Chondrocyte (in vitro differentiated cells): ENCODE data around the gene ATG4A. TPM values are rescaled to one million over a fixed set of nuclear protein-coding genes. Genes with fewer than 3 reads are reported as not detected.
A peak's percentile ranks its signal among the peaks of the same experiment; 100 is the strongest.

Experiments
- DNase-seq: peaks from one replicate; pipeline ENCODE4 v3.0.0; 2021; ENCODE audit warnings: mixed read lengths, low spot score
- H3K27ac Mint-ChIP-seq: one replicate; pipeline ENCODE4 v1.8.0; 2021; ENCODE audit warnings: mild to moderate bottlenecking, moderate library complexity, mixed read lengths; ENCODE audit not compliant: unreplicated experiment
- H3K27me3 Mint-ChIP-seq: 2 replicates; pipeline ENCODE4 v1.8.0; 2021; ENCODE audit warnings: low read depth, mixed read lengths
- H3K36me3 Mint-ChIP-seq: 2 replicates; pipeline ENCODE4 v1.8.0; 2021; ENCODE audit warnings: low read depth, mixed read lengths
- H3K4me1 Mint-ChIP-seq: 2 replicates; pipeline ENCODE4 v1.8.0; 2021; ENCODE audit warnings: low read depth, mild to moderate bottlenecking, mixed read lengths
- H3K4me3 Mint-ChIP-seq: one replicate; pipeline ENCODE4 v1.8.0; 2021; ENCODE audit warnings: mild to moderate bottlenecking, moderate library complexity, mixed read lengths; ENCODE audit not compliant: unreplicated experiment
- H3K9me3 Mint-ChIP-seq: 2 replicates; pipeline ENCODE4 v1.8.0; 2021; ENCODE audit warnings: low read depth, mixed read lengths
- CTCF ChIP-seq: fragments of 200-600 bp; sonication (generic); IDR thresholded peaks from 2 replicates; pipeline ENCODE4 v1.5.0; 2021; ENCODE audit warnings: antibody characterized with exemption, mild to moderate bottlenecking, moderate library complexity
- total RNA-seq: library from RNA; stranded (reverse); gene quantifications from 3 replicates; pipeline ENCODE4 v1.2.1, GENCODE V29; 2021

The ATG4A gene
- total RNA-seq, 1 donor from 2014 or later, result 14.8 TPM

GRCh38 chrX:108199041-108199440 is 107.5 kb downstream of the ATG4A start:
- DNase-seq, result no peak
- TF ChIP-seq CTCF, result no peak
- Mint-ChIP-seq H3K9me3 (no peaks in the 10 kb centered on the region), H3K36me3 (no peaks in the 10 kb centered on the region), H3K4me1 (peaks cover 2% of the 10 kb centered on the region), H3K27me3 (no peaks in the 10 kb centered on the region), H3K27ac (no peak overlapping the region), H3K4me3 (no peak overlapping the region)

- Mint-ChIP-seq H3K27ac (no peak overlapping the region), H3K36me3 (no peaks in the 10 kb centered on the region), H3K4me1 (peaks cover 2% of the 10 kb centered on the region), H3K4me3 (no peak overlapping the region), H3K9me3 (no peaks in the 10 kb centered on the region), H3K27me3 (no peaks in the 10 kb centered on the region)
- peak; percentile 89 for TF ChIP-seq CTCF
- no peak for DNase-seq
Observed at GRCh38 chrX:108199691-108200090, 108.1 kb downstream of the ATG4A start.

DNA sequence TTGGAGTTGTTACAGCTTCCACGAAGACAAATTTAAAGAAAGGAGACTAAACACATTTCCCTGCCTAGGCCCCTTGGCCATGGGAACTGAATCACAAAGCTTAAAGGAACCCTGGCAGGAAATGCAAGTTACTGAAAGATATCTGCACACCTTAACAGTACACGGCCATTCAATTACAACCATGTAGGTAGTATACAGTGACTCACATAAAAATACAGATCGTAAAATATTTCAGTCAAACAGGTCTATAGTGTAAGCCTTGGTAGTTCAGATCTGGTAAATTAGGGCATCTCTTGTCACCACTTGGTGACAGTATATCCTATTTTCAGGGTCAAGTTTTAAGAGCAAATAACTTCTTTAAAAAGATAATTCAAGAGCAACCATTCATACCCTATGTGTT is 112.0 kb downstream of the ATG4A start:
- no peaks in the 10 kb centered on the region for H3K36me3 Mint-ChIP-seq

More for the DNA sequence above, 112.0 kb downstream of the ATG4A start:
- DNase-seq, result no peak
- Mint-ChIP-seq H3K9me3 (no peaks in the 10 kb centered on the region), H3K27ac (no peak overlapping the region), H3K4me1 (peaks cover 3% of the 10 kb centered on the region), H3K27me3 (no peaks in the 10 kb centered on the region), H3K4me3 (no peak overlapping the region)
- TF ChIP-seq CTCF, result no peak

Other genes with a start within 250 kb of the ATG4A start
- not detected in 3 replicates for gene TEX13B, start 109.4 kb upstream of the ATG4A start, total RNA-seq
- not detected in 3 replicates for gene VSIG1, start 46.7 kb upstream of the ATG4A start, total RNA-seq
- gene PSMD10, start 236 bp upstream of the ATG4A start, total RNA-seq, result 60.5 to 84.8 TPM (median 66.1 TPM) in 3 replicates